GM10266 (cell line): ENCODE measurements around the gene ASIC2.

Experiments
- DNase-seq: peaks from one replicate; pipeline ENCODE4 v3.0.0; 2012; ENCODE audit errors: extremely low spot score
- CTCF ChIP-seq: IDR thresholded peaks from 2 replicates; pipeline ENCODE4 v1.5.1; 2012; ENCODE audit warnings: mild to moderate bottlenecking, low read depth; ENCODE audit not compliant: control insufficient read depth, insufficient read depth; ENCODE audit errors: missing control alignments

Gene ASIC2

GRCh38 chr17:33290253-33290652 lies 2.8 kb downstream of the ASIC2 start:
- no peak for TF ChIP-seq CTCF
- DNase-seq: no peak

GRCh38 chr17:33288954-33289353 lies 4.1 kb downstream of the ASIC2 start:
- TF ChIP-seq CTCF: no peak
- no peak for DNase-seq

- no peak for TF ChIP-seq CTCF
- no peak for DNase-seq
These were observed 5.9 kb downstream of the ASIC2 start for GRCh38 chr17:33287096-33287725.

- no peak for TF ChIP-seq CTCF
- no peak for DNase-seq
These were observed 7.7 kb downstream of the ASIC2 start for GRCh38 chr17:33285413-33285812.

GRCh38 chr17:33284022-33284421 lies 9.1 kb downstream of the ASIC2 start:
- no peak for TF ChIP-seq CTCF
- no peak for DNase-seq

GRCh38 chr17:33280162-33280943 lies 12.7 kb downstream of the ASIC2 start:
- no peak for TF ChIP-seq CTCF
- no peak for DNase-seq

- DNase-seq: no peak
These were observed 15.5 kb downstream of the ASIC2 start for GRCh38 chr17:33277436-33278100.

More at GRCh38 chr17:33277436-33278100, 15.5 kb downstream of the ASIC2 start:
- no peak for TF ChIP-seq CTCF
